C4-2B (cell line): ENCODE results near the gene PRR23E.

Source experiments
- H3K27ac ChIP-seq: fragments of 450-650 bp; 2 replicates; pipeline ENCODE4 v1.5.1; 2017
- CTCF ChIP-seq: fragments of 450-650 bp; conservative IDR thresholded peaks from 2 replicates; pipeline ENCODE4 v1.5.1; 2017; ENCODE audit warnings: mild to moderate bottlenecking
- ZFX ChIP-seq: fragments of 450-650 bp; IDR thresholded peaks from 2 replicates; pipeline ENCODE4 v1.6.1; 2017

Gene PRR23E

GRCh38 chr3:127177226-127177625 lies 15.7 kb upstream of the PRR23E start:
- TF ChIP-seq CTCF: no peak; the same call in none of the 2 replicates
- TF ChIP-seq ZFX: no peak
- no peak overlapping the region for H3K27ac ChIP-seq

DNA sequence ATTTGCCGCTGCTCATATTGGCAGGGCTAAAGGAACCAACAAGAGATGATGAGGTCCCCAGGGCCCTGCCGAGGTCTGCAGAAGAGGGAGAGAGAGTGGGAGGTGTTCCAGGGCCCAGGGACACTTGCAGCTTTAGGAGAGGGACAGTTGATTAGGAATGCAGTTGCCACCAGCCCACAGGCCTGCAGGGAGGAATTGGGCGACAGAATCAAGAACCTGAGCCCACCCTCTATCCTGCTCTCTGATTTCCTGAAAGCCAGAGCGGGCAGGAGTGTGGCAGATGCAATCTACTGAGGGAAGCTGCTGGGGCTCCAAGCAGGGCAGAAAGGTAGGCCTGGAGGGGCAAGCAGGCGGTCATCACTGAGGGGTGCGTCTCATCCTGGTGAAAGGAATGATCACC lies 12.1 kb upstream of the PRR23E start:
- H3K27ac ChIP-seq: no peak overlapping the region
- TF ChIP-seq ZFX (no peak), CTCF (no peak)

- no peak overlapping the region for H3K27ac ChIP-seq
- TF ChIP-seq CTCF (no peak), ZFX (no peak)
Observed at GRCh38 chr3:127182431-127182830, 10.5 kb upstream of the PRR23E start.

DNA sequence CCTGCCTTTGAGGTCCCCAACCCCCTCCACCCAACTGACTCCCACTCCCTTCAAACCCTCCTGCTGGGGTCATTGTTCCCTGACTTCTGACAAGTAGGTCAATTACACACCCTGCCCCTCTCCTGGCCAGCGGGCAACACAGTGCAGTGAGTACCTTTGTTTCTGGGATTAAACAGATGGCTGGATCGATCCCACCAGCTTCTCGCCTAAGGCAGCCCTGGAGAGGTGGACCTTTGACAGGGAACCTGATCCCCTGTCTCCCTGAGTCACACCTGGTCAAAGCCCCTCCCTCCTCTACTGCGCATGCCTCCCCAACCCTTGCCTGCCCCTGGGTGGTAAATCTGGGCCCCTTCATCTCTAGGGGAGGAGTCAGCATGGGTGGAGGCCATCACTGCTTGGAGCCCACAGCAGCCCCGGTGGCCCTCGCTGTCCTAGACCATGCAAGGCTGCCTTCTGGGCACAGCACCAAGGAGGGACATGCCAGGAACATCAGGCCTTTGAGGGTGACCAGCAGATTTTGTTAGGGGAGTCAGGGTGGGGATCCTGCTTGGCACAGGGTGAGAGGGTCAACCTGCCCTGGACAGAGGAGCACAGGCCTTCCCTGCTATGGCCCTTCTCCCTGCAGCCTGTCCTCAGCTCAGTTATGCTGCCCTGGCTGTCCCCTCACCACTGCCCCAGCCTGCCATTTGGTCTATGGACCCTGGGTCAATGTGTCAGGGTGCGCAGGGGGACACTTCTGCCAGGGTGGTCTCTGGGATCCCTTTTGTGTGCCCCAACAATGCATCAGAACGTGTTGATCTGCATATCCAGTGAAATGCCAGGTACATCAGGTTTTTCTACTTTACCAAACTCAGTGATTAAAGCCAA lies 9.8 kb upstream of the PRR23E start:
- TF ChIP-seq CTCF (no peak), ZFX (no peak)
- no peak overlapping the region for H3K27ac ChIP-seq

GRCh38 chr3:127183931-127184869 lies 8.7 kb upstream of the PRR23E start:
- TF ChIP-seq ZFX (no peak), CTCF (no peak)
- H3K27ac ChIP-seq: no peak overlapping the region

GRCh38 chr3:127184870-127185216 lies 8.1 kb upstream of the PRR23E start:
- TF ChIP-seq CTCF: no peak
- TF ChIP-seq ZFX: no peak
- H3K27ac ChIP-seq: no peak overlapping the region

- TF ChIP-seq ZFX (no peak), CTCF (no peak)
- H3K27ac ChIP-seq: no peak overlapping the region
Observed at GRCh38 chr3:127185268-127185667, 7.7 kb upstream of the PRR23E start.
